H1 (cell line): ENCODE data around the gene ATOH1. TPM values are rescaled to one million over a fixed set of nuclear protein-coding genes. Genes with fewer than 3 reads are reported as not detected.

Experiments used
- CTCF ChIA-PET: fragments of 300-600 bp; sonication (Branson Sonifier 250); formaldehyde crosslinking; loops from one replicate; lab custom pipeline; 2021; ENCODE audit not compliant: partially characterized antibody; lab: Charles Lee
- POLR2A ChIA-PET: fragments of 300-600 bp; sonication (Branson Sonifier 250); formaldehyde crosslinking; loops from one replicate; lab custom pipeline; 2021; ENCODE audit warnings: inconsistent platforms; ENCODE audit not compliant: partially characterized antibody; lab: Charles Lee
- DNase-seq, 2 experiments: peaks; one replicate each; pipeline versions ENCODE4 v3.0.0 to v3.0.0-alpha.2; 2010 to 2022; ENCODE audit warnings: low spot score in 2 of 2, low read depth in 1 of 2, mixed read lengths in 1 of 2
- FAIRE-seq: peaks from 2 replicates; lab custom pipeline; 2011; peaks lifted over from hg19 to GRCh38; lab: Jason Lieb, UNC
- H2AFZ ChIP-seq: 2 replicates; pipeline ENCODE4 v1.8.1; 2012; ENCODE audit warnings: low read length, inconsistent platforms
- H2AK5ac ChIP-seq: 2 replicates; pipeline ENCODE4 v1.6.1; 2013; ENCODE audit warnings: low read depth, low read length
- H2BK120ac ChIP-seq: replicated peaks from 2 replicates; pipeline ENCODE3; 2013; ENCODE audit warnings: low read depth, low read length, inconsistent platforms
- H2BK12ac ChIP-seq: 2 replicates; pipeline ENCODE4 v1.6.1; 2013; ENCODE audit warnings: low read depth, low read length
- H2BK15ac ChIP-seq: 2 replicates; pipeline ENCODE4 v1.6.1; 2013; ENCODE audit warnings: low read length
- H2BK20ac ChIP-seq: 2 replicates; pipeline ENCODE4 v1.6.1; 2013; ENCODE audit warnings: low read length
- H2BK5ac ChIP-seq: 2 replicates; pipeline ENCODE4 v1.6.1; 2013; ENCODE audit warnings: low read depth, low read length
- H3K14ac ChIP-seq: 2 replicates; pipeline ENCODE4 v1.6.1; 2013; ENCODE audit warnings: inconsistent platforms; ENCODE audit not compliant: insufficient read length
- H3K18ac ChIP-seq: 2 replicates; pipeline ENCODE4 v1.6.1; 2013; ENCODE audit warnings: low read length; ENCODE audit errors: extremely low read depth
- H3K23ac ChIP-seq: 2 replicates; pipeline ENCODE4 v1.6.1; 2013; ENCODE audit warnings: inconsistent platforms; ENCODE audit not compliant: insufficient read length
- H3K23me2 ChIP-seq: 2 replicates; pipeline ENCODE4 v1.6.1; 2013; ENCODE audit warnings: low read depth, low read length
- H3K27ac ChIP-seq: 2 replicates; pipeline ENCODE4 v1.6.1; 2011; ENCODE audit warnings: low read depth, low read length, inconsistent platforms
- H3K27me3 ChIP-seq, 4 experiments: replicated peaks in 1 of 4; 1 replicate in 1 of 4; 2 replicates in 3 of 4; pipeline versions ENCODE4 v1.6.1 to v1.8.1; 2011 to 2013; ENCODE audit warnings: low read length in 3 of 4, mild to moderate bottlenecking in 3 of 4, inconsistent platforms in 2 of 4, mixed read lengths in 2 of 4, moderate library complexity in 1 of 4; ENCODE audit not compliant: control insufficient read depth in 3 of 4, insufficient read depth in 3 of 4; ENCODE audit errors: extremely low read depth in 1 of 4
- H3K36me3 ChIP-seq, 4 experiments: 2 replicates each; pipeline versions ENCODE4 v1.6.1 to v1.8.1; 2011 to 2013; ENCODE audit warnings: mild to moderate bottlenecking in 4 of 4, low read length in 3 of 4, moderate library complexity in 2 of 4, control low read depth in 1 of 4, inconsistent platforms in 1 of 4; ENCODE audit not compliant: insufficient read depth in 4 of 4, control insufficient read depth in 2 of 4
- H3K4ac ChIP-seq: replicated peaks from 2 replicates; pipeline ENCODE3; 2013; ENCODE audit warnings: low read length, low read depth, mixed read lengths, inconsistent platforms; ENCODE audit not compliant: insufficient read length
- H3K4me1 ChIP-seq, 4 experiments: replicated peaks in 1 of 4; 1 replicate in 1 of 4; 2 replicates in 3 of 4; pipeline versions ENCODE4 v1.6.1 to v1.8.1; 2011 to 2013; ENCODE audit warnings: low read length in 3 of 4, inconsistent platforms in 2 of 4, mixed read lengths in 1 of 4; ENCODE audit not compliant: insufficient read depth in 4 of 4, control insufficient read depth in 3 of 4
- H3K4me2 ChIP-seq, 2 experiments: 2 replicates each; pipeline versions ENCODE4 v1.6.1 to v1.8.1; 2011 to 2013; ENCODE audit warnings: low read depth in 2 of 2, low read length in 2 of 2, control low read depth in 1 of 2, inconsistent platforms in 1 of 2, mild to moderate bottlenecking in 1 of 2; ENCODE audit not compliant: insufficient read depth in 1 of 2
- H3K4me3 ChIP-seq, 4 experiments: fragments of 200-600, 300-600 bp in 1 of 4; sonication (generic), shearing (Covaris generic), sonication (Bioruptor Twin) in 1 of 4; 2 replicates each; pipeline versions ENCODE4 v1.5.1 to v1.8.1; 2011 to 2016; ENCODE audit warnings: low read length in 4 of 4, low read depth in 3 of 4, control low read depth in 2 of 4, inconsistent platforms in 2 of 4, mild to moderate bottlenecking in 2 of 4, mixed read lengths in 1 of 4, moderate library complexity in 1 of 4; ENCODE audit not compliant: insufficient read depth in 2 of 4; ENCODE audit errors: extremely low read depth in 1 of 4
- H3K56ac ChIP-seq: replicated peaks from 2 replicates; pipeline ENCODE3; 2013; ENCODE audit warnings: low read depth, mild to moderate bottlenecking, mixed read lengths, low read length, inconsistent platforms; ENCODE audit not compliant: insufficient read length
- H3K79me1 ChIP-seq: 2 replicates; pipeline ENCODE4 v1.6.1; 2013; ENCODE audit warnings: low read depth, low read length, control low read depth
- H3K79me2 ChIP-seq, 2 experiments: 2 replicates each; pipeline versions ENCODE4 v1.6.1 to v1.8.1; 2012 to 2013; ENCODE audit warnings: low read length in 2 of 2, mild to moderate bottlenecking in 2 of 2, inconsistent platforms in 1 of 2; ENCODE audit not compliant: insufficient read depth in 2 of 2, control insufficient read depth in 1 of 2
- H3K9ac ChIP-seq, 4 experiments: replicated peaks in 1 of 4; 1 replicate in 1 of 4; 2 replicates in 3 of 4; pipeline versions ENCODE4 v1.6.1 to v1.8.1; 2011 to 2013; ENCODE audit warnings: low read depth in 3 of 4, low read length in 3 of 4, control low read depth in 2 of 4, mild to moderate bottlenecking in 2 of 4, moderate library complexity in 2 of 4, inconsistent platforms in 1 of 4; ENCODE audit errors: extremely low read depth in 1 of 4
- H3K9me3 ChIP-seq, 2 experiments: 2 replicates each; pipeline versions ENCODE4 v1.6.1 to v1.8.1; 2012 to 2013; ENCODE audit warnings: mild to moderate bottlenecking in 2 of 2, moderate library complexity in 2 of 2, control low read depth in 1 of 2, inconsistent platforms in 1 of 2, low read depth in 1 of 2, low read length in 1 of 2, mixed read lengths in 1 of 2; ENCODE audit not compliant: insufficient read depth in 2 of 2
- H4K20me1 ChIP-seq, 2 experiments: replicated peaks in 1 of 2; 2 replicates each; pipeline versions ENCODE3 to v1.8.1; 2011 to 2013; ENCODE audit warnings: inconsistent platforms in 2 of 2, low read length in 2 of 2, mild to moderate bottlenecking in 1 of 2; ENCODE audit not compliant: insufficient read depth in 2 of 2, control insufficient read depth in 1 of 2
- H4K5ac ChIP-seq: 2 replicates; pipeline ENCODE4 v1.6.1; 2013; ENCODE audit warnings: low read length, low read depth, mixed read lengths, inconsistent platforms; ENCODE audit not compliant: insufficient read length
- H4K8ac ChIP-seq: 2 replicates; pipeline ENCODE4 v1.8.0; 2013; ENCODE audit warnings: mild to moderate bottlenecking, moderate library complexity, low read length, inconsistent platforms; ENCODE audit not compliant: insufficient read depth; ENCODE audit errors: extremely low read depth
- H4K91ac ChIP-seq: replicated peaks from 2 replicates; pipeline ENCODE3; 2013; ENCODE audit warnings: low read length, mixed read lengths, inconsistent platforms; ENCODE audit not compliant: insufficient read length
- NANOG ChIP-seq: IDR thresholded peaks from 2 replicates; pipeline ENCODE4 v1.6.1; 2011; ENCODE audit warnings: low read length, low read depth, mild to moderate bottlenecking, inconsistent platforms; ENCODE audit not compliant: insufficient read depth, poor library complexity, severe bottlenecking
- TCF12 ChIP-seq: IDR thresholded peaks from 2 replicates; pipeline ENCODE4 v1.6.1; 2011; ENCODE audit warnings: low read depth, mild to moderate bottlenecking, low read length
- WGBS, 2 experiments: shearing (Covaris generic) in 1 of 2; methylation state at CpG; one replicate each; pipeline versions ENCODE4 v1.1.6 to v1.1.7; 2013 to 2015; ENCODE audit warnings: low lambda C conversion rate in 2 of 2, mixed read lengths in 2 of 2, inconsistent platforms in 1 of 2, low coverage in 1 of 2, missing lambda C conversion rate in 1 of 2; ENCODE audit not compliant: insufficient replicate concordance in 2 of 2, insufficient coverage in 1 of 2, insufficient read length in 1 of 2; ENCODE audit errors: extremely low coverage in 1 of 2, missing lambda C conversion rate in 1 of 2; 5-methylcytosine and 5-hydroxymethylcytosine counted together
- polyA plus RNA-seq, 7 experiments: library from polyadenylated mRNA; depleted of rRNA in 3 of 7; stranded (reverse) in 5 of 7; unstranded in 2 of 7; fragments of >200 nt in 5 of 7; fragments of 200-250 nt in 2 of 7; gene quantifications; 1 replicate in 5 of 7; 2 replicates in 1 of 7; 4 replicates in 1 of 7; pipeline versions ENCODE4 v1.2.1 to v1.2.3, GENCODE V29; 2011 to 2013; ENCODE audit warnings: missing spikeins in 2 of 7, mixed read lengths in 2 of 7
- total RNA-seq: library from RNA; stranded (reverse); fragmentation: NEBNext Ultra II Directional; extraction: Animal tissue kit (Norgen Biotek cat#: 25700); gene quantifications from 2 replicates; pipeline ENCODE4 v1.2.1, GENCODE V29; 2021

The ATOH1 gene
- total and polyA plus RNA-seq, 2 of the 8 experiments (the other 6 are each of a cell fraction or from before 2014, with no cell fraction given) = 0.12 to 0.76 TPM

GRCh38 chr4:93809773-93810172, 18.8 kb upstream of the ATOH1 start:
- no peak overlapping the region for H2BK5ac ChIP-seq
- no peaks in the 10 kb centered on the region for H3K23me2 ChIP-seq
- H4K20me1 ChIP-seq = no peaks in the 10 kb centered on the region
- ChIA-PET POLR2A (no interaction called here), CTCF (interaction anchor here (1.0 to 1.3 kb wide), 2 partner anchors 58 to 89 kb away, joined by 3 read pairs; no protein-coding TSS in a partner anchor)
- DNase-seq (no peak), FAIRE-seq (no peak)
- no peaks in the 10 kb centered on the region for H3K27me3 ChIP-seq
- no peak overlapping the region for H2AK5ac ChIP-seq
- no peak overlapping the region for H4K8ac ChIP-seq
- H2AFZ ChIP-seq = no peak overlapping the region
- WGBS, 2 experiments = 96% methylated on average over 4 of the region's 4 CpGs; no CpG with 5 or more reads in 1 of the 2 experiments
- no peak overlapping the region for H3K18ac ChIP-seq
- H3K56ac ChIP-seq = no peak overlapping the region
- no peaks in the 10 kb centered on the region for H3K36me3 ChIP-seq
- H3K79me1 ChIP-seq = no peaks in the 10 kb centered on the region
- no peak overlapping the region for H3K4me3 ChIP-seq
- no peak overlapping the region for H2BK15ac ChIP-seq
- no peak overlapping the region for H3K4ac ChIP-seq
- no peak overlapping the region for H4K91ac ChIP-seq
- H2BK120ac ChIP-seq = no peak overlapping the region
- no peaks in the 10 kb centered on the region for H3K9me3 ChIP-seq
- no peaks in the 10 kb centered on the region for H3K79me2 ChIP-seq
- H4K5ac ChIP-seq = no peak overlapping the region
- H3K14ac ChIP-seq = no peak overlapping the region
- H3K27ac ChIP-seq = no peak overlapping the region
- H3K4me1 ChIP-seq = peaks cover 0 to 5% (median 2%) of the 10 kb centered on the region in 4 experiments; a peak in 2 of 7 replicates
- H3K23ac ChIP-seq = no peak overlapping the region
- TF ChIP-seq TCF12 = no peak
- no peak for TF ChIP-seq NANOG
- no peak overlapping the region for H2BK12ac ChIP-seq
- no peak overlapping the region for H3K9ac ChIP-seq
- no peak overlapping the region for H3K4me2 ChIP-seq
- no peak overlapping the region for H2BK20ac ChIP-seq
